NCI-H1417 (cell line): ENCODE measurements around the gene TBC1D9.
"Not testable (repeated sequence)": the region's sequence is repeated elsewhere in the genome, so short reads cannot be mapped to it uniquely, and the experiment has no call there.

Source experiments
- DNase-seq, 3 experiments: peaks; one replicate each; lab custom pipeline; 2025; lab: John Stamatoyannopoulos, UW

The TBC1D9 gene

DNA sequence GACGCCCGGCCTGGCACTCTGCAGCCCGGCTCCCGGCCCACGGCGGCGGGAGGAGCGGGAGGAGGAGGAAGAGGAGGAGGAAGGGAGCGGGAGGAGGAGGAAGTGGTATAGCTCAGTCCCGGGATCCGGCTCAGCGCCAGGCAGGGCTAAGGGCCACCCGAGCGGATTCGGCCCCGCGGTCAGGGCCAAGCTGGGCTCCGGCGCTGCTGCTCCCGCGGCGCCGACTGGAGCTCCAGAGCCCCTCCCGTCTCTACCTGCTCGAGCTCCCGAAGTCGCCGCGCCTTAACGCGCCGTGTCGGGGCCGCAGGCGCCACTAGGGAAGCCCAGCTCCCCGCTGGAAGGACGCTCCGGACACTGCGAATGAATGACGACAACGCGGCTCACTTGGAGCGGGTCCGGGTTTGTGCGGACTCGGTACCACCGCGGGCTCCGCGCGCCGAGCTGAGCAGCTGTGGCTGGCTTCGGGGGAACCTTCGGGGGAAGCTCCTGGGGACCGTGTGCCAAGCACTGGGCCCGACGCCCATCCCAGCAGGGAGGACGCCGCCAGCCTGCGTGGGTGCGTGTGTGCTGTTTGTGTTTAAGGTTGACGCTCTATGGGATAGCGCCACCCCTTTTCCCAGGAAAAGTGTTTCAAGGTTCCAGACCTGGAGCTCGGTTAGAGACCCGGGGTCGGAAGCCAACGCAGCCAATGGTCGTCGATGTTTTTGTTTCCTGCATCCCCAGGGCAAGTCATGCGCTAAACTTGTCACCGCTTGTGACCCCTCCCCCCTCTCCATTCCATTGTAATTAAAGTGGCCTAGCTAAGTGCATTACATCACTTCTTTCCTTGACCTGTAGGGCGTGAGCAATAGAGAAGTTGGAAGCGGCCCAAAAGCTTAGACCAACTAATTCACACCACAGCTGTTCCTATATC lies at the start of gene TBC1D9:
TSS of gene TBC1D9 (minus strand) at position 67 of the 913 bp plus-strand sequence. CDS start 340 bp downstream, outside the sequence.
- DNase-seq, result peak; percentile 65 to 97 (median 93)

GRCh38 chr4:140805293-140805692 lies 49.1 kb upstream of the TBC1D9 start:
- no peak for DNase-seq

DNA sequence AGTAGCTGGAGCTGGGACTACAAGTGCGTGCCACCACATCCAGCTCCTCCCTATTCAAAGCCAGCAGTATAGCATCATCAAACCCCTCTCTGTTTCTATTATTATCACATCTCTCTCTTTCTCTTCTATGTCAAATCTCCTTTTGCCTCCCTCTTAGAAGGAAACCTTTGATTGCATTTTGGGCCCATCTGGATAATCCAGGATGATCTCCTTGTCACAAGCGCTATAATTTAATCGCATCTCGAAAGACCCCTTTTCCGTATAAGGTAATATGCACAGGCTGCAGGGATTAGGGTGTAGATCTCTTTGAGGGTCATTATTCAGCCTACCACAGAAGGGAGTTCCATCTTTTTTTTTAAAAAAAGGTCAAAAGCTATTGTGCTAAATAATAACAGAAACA lies 46.4 kb upstream of the TBC1D9 start:
- no peak for DNase-seq

- no peak for DNase-seq
Observed at GRCh38 chr4:140800666-140801065, 44.5 kb upstream of the TBC1D9 start.

DNA sequence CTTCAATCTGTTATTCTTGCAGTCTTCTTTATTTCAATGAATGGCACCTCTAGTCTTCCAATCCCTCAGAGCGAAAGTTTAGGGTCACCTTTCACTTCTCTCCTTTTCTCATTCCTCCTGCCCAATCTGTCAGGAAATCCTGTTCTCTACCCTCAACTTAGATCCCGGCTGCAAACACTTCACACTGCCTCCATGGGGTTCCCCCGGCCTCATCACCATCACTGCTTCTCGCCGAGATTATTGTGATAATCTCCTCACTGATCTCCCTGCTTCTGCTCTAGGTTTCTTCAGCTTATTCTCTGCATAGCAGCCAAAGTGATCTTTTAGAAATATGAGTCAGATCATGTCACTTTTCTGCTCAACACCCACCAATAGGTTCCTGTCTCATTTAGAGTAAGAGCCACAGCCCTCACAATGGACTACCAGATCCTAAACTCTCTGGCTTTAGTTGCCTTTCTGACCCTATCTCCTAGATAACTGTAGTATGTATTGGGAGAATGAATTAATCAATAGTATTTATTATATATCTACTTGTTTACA lies 43.6 kb upstream of the TBC1D9 start:
- no peak for DNase-seq

DNA sequence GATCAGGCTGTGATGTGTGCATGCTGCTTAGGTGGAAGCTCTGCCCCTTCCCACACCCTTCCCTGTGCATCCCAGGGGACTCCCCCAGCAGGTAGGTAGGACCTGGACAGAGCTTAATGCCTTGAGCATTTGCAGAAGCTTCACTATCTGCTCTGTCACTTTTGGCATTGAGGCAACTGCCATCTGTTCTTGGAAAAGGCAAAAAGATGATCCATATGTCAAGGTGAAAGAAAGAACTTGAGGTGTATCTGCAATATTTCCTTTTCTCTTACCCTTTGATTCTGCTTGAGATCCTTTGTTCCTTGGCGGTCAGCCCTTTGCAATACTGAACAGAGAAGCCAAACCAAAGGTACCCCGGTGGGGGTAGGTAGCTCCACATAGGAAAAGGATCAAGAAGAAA lies 37.1 kb upstream of the TBC1D9 start:
- peak in 1 of 3 experiments; percentile 4 for DNase-seq

GRCh38 chr4:140790765-140791164 lies 34.6 kb upstream of the TBC1D9 start:
- no peak for DNase-seq

GRCh38 chr4:140790171-140790570 lies 34.0 kb upstream of the TBC1D9 start:
- no peak for DNase-seq

- no peak for DNase-seq
Observed at GRCh38 chr4:140789759-140790158, 33.6 kb upstream of the TBC1D9 start.

GRCh38 chr4:140782787-140783186 lies 26.6 kb upstream of the TBC1D9 start:
- DNase-seq, result not testable (repeated sequence)

DNA sequence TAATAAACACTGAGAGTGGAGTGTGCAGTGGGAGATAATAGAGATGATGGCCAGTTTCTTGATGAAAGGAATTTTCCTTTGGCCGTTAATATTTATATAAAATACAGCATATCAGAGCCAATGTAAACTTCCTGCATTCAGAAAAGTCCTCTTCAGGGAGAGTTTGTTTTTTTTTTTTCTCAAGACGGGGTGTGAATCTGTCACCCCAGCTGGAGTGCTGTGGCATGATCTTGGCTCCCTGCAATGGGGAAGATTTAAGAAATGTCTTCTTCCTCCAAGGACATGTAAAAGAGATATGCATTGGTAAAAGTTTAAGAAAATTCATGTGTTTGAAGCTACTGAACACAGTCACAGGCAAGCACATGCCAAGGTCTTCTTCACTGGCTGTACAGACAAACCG lies 25.4 kb upstream of the TBC1D9 start:
- no peak for DNase-seq

DNA sequence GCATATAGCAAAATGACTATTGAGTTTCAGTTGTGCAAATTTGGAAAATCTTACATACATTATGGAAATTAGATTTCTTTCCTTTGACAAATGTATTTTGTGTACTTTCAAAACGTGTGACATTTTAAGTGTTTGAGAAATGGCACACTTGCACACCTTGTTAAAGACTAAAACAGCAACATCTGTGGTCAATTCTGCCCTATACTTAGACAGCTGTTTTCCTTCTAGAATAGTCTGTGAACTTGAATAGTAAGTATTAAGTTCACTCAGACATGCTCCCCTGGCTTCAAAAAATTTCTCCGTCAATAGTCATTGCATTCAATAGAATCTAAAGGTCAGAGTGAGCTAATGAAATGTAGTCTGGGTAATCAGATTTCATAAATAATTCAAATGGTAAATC lies 21.7 kb upstream of the TBC1D9 start:
- DNase-seq, result no peak

- DNase-seq, result no peak
Observed at GRCh38 chr4:140777386-140777785, 21.2 kb upstream of the TBC1D9 start.

DNA sequence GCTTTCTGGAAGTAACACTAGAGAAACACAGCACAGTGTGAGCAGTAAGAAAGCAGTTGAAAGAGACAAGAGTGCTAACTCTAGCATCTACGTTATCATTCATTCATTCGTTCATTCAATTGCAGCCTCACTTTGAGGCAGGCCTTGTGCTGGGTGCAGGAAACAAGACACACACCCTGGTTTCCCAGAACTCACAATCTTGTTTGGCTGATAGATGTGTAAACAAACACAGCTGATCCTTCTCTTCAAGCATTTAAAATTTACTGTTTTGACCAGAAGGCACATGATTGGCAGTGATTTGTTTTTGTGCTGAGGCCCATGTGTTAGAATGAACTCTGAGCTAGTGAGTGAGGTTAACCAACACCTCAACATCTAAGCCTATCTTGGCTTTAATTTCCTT lies 20.4 kb upstream of the TBC1D9 start:
- peak in 1 of 3 experiments; percentile 9 for DNase-seq

DNA sequence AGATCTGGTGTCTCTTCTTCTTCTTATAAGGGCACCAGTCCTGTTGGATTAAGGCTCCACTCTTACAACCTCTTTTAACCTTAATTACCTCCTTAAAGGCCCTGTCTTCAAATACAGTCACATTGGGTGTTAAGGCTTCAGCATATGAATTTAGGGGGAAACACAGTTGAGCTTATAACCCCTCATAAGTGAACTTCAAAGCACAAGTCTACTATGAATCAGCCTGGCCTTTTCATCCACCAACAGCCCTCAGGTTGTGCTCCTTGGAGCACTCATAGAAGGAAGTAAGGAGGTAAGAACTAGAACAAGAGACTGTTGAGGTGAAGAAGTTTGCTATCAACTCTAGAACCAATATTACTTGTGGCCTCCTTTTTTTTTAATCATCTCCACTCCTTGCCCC lies 18.8 kb upstream of the TBC1D9 start:
- DNase-seq, result no peak

DNA sequence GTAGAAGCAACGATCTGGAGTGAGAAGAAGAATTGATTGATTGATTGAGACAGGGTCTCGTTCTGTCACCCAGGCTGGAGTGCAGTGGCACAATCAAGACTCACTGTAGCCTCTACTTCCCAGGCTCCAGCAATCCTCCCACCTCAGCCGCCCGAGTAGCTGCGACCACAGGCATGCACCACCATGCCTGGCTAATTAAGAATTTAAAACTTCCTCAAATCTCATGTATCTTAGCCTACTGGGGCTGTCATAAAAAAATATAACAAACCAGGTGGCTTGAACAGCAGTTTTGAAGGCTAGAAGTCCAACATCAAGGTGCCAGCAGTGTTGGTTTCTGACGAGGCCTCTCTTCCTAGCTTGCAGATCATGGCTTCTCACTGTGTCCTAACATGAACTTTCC lies 18.3 kb upstream of the TBC1D9 start:
- DNase-seq, result no peak

DNA sequence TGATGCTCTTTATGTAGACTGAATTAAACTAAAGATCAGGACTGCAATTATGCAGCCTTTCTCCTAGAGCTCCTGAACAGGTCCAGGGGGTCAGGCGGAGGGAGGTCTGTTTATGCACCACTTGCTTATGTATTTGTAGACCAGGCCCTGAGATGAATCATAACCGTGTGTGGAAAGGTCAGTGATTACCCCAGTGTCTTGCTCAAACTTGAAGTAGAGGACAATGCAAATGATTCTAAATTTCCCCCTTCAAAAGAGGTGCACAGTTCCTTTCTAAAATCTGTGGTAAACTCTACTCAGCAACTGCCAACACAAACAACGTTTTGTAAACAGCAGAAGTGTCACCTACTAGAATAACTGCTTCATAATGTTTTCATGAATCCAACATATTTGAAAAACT lies 13.0 kb upstream of the TBC1D9 start:
- no peak for DNase-seq

- no peak for DNase-seq
Observed at GRCh38 chr4:140764785-140765392, 8.7 kb upstream of the TBC1D9 start.

DNA sequence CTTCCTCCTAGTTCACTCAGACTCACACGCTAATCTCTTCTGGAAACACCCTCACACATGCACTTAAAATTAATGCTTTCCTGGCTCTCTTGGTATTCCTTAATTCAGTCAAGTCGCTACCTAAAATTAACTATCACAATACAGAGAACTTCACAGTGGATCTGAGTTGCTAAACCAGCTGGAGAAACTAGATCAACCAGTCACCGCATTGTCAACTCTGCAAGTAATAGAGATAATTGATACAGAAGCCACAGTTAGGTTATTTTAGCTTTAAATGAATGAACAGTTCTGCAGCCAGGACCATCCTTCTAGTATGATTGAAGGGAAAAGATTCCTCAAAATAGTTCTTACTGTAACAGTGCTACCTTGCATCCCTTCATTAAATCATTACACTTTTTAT lies 6.0 kb upstream of the TBC1D9 start:
- no peak for DNase-seq

DNA sequence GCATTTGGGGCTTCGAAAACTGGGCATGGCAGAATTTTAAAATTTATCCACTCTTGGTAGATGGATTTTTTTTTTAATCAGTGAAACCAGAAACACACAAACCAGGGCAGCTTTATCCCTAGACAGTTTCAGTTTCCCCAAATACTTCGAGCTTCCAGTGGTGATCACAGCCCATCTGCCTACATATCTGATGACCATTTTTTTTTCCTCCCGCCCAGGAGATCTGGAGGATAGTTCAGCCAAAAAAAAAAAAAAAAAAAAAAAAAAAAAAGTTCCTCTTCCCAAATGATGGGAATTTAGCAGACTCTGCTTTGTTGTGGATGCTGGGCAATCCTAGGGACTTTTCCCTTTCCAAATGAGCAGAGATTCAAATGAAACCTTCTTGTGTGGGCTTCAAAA lies 1.0 kb upstream of the TBC1D9 start:
- DNase-seq, result no peak

DNA sequence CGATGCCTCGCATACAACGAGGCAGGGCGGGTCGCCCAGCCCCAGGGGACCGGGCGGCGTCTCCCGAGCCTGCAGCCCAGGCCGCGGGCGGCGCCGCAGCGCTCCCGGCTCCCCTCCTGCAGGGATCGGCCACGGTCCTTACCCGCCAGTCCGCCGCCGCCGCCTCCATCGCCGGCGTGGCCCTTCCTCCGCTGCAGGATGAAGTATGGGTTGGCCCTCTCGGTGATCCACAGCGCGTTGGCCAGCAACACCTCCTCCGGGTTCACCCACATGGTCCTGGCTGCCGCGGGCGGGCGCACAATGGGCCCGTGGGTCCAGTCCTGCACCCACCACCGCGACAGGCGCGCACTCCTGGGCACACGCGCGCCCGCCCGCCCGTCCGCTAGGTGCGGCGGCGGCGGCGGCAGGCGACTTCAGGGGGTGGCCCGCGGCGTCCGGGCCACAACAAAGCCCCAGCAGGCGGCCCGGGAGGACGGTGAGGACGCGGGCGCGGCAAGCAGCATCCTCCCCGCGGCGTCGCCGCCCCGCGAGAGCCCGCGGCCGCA lies 339 bp downstream of the TBC1D9 start:
- DNase-seq, result peak; percentile 53 to 95 (median 88)

- peak in 1 of 3 experiments; percentile 65 for DNase-seq
Observed at GRCh38 chr4:140754918-140755773, 1.0 kb downstream of the TBC1D9 start.
